NCI-H1092 (cell line): ENCODE results near the gene KY.
A peak's percentile ranks its signal among the peaks of the same experiment; 100 is the strongest.

Experiments
- DNase-seq: peaks from one replicate; lab custom pipeline; 2025; lab: John Stamatoyannopoulos, UW

KY gene, protein sequence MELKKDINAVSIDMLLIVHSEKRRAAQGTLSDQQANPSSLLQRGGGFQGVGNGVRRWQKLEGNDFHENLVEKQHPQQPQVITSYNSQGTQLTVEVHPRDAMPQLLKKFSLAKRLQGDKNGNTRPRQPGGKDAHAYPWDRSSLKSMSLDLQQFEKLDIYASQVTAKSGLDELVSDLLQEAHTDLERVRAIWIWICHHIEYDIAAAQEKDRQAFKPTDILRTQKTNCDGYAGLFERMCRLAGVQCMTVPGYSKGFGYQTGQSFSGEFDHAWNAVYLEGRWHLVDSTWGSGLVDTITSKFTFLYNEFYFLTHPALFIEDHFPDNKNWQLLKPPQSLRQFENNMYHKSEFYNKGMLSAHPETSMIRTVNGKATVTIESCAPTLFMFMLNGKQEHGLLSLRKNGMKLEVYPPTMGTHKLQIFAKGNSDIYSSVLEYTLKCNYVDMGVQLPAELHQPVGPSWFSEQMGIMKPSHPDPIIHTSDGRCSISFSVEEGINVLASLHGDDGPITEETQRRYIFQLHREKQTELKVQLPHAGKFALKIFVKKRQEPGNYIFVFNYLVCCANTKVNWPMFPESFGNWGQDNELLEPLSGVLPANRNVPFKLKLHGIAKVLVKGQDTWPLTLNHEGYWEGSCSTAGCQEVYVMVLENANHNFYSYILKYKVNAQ

DNA sequence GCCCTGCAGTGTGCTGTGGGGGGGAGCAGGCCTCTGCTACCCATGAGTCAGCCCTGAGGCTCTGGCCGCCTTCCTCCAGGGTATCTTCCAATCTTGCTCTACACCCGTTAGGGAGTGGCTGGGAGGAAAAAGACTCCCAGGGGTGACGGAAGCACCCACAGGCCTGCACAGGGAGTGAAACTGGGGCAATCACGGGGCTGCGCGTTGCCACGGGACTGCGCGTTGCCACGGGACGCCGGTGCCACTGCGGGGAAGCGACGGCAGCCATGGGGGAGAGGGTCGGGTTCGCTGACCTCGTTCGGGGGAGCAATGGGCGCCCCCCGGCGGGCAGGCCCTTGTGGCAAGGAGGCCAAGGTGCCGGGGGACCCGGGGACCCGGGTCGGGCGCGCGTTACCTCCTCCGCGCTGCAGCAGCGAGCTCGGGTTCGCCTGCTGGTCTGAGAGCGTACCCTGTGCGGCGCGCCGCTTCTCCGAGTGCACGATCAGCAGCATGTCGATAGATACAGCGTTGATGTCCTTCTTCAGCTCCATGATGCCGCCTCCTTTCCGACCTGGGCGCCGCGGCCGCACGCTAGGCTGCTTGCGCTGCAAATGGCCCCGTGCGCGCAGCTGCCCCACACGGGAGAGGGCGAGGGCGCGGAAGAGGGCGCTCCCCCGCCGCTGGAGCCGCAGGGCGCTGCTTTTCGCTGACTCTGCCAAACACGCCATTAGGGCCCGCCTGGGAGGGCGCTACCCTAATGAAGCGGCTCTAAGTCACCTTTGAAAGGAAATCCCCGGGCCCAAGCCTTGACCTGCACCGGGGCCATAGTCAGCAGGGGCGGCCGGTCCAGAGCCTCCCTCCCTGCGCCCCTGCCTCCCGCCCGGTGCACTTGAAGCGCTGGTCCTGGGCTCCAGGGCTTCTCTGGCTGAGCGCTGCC lies at the start of gene KY:
KY (minus strand) TSS at position 592 of the 916 bp plus-strand sequence; CDS start at position 530, 62 bp downstream.
- peak; percentile 35 for DNase-seq

DNA sequence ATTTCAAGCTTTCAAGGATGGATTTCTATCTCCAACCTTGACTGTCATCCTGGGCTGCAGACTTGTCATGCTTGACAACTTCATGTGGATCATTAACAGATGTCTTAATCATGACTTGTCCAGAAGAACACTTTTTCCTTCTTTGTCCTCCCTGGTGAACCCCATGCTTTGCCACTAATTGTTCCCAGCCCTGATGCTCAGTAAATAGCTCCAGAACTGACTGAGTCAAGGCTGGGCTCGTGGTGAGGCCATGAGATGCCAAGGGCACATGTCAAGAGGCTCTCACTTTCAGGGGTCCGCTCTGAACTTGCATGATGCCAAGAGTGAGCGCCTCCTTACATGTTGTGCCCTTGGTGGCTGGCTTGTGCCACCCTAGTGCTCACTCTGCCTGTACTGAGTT lies 48.9 kb upstream of the KY start:
- DNase-seq = no peak

DNA sequence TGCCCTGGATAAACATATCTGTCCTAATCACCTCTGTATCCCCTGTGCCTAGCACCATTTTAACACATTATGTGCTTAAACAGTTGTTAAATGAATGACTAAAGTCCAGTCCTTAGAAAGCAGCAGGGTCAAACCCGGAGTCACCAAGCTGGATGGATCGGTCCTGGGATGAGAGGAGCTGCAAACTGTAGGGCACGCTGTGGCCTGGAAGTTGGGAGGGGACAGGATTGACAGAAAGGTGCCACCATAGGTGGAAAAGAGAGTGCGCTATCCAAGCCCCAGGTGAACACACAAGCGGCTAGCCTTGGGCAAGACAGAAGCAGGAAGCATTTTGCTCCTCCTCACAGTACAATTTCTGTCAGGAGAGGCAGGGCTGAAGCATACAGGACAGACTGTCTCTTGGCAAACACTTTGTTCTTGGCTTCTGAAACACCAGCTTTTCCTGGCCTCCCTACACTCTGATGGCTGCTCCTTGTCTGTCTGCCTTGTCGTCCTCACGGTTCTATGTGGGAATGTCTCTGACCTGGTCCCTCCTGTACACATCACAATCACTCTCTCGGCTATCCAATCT lies 48.4 kb upstream of the KY start:
- no peak for DNase-seq

DNA sequence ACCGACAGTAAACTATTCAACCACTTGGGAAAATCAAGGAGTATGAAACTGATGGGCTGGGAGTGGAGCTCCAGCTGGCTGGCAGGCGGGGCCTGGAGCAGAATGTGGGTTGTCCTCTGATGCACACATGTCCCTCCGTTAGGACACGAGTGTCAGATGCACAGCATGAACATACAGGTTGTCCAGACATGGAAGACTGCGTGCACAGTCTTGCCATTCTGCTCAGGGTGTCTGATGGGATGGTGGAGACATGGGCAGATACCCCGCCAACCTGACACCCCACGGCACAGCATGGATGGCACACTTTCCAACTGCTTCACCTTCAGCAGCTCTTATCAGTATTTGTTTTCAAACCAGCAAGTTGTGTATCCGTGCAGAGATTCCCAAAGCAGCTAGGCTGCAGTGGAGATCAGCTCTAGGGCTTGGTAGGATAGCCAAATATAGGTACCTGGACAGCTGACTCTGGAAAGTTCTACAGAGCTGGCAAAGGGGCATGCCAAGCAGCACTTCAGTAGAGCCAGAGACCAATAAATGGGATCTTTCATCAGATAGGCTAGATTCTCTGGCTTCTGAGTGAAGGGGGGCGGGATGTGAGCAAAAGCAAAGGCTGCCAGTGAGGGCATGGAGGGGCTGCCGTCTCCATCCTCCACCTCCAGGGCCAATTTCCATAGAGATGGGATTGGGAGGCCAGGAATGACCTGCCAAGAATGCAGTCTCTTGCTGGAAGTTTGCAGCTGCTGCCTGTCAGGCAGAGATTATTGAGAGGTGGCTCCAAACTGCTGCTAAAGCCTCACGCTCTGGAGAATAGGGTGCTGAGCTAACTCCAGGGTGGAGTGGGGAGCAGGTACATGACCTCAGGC lies 47.2 kb upstream of the KY start:
- DNase-seq = no peak

DNA sequence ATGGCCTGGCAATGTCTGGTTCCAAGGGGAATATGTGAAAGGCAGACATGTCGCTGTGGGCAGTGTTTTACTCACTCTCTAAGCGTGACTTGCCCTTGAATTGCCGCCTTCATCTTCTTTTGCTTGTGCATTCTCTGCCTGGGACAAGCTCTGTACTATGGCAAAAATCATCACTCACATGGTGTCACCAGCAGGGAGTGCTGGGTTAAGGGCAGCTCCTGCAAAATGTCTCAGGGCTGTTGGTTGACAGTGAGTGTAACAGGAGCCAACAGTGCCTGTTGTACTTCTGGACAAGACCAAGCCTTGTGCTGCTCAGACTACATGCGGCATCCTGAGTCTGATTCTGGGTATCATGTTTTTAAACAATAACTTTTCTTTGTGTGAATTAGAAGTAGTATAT lies 45.3 kb upstream of the KY start:
- no peak for DNase-seq

DNA sequence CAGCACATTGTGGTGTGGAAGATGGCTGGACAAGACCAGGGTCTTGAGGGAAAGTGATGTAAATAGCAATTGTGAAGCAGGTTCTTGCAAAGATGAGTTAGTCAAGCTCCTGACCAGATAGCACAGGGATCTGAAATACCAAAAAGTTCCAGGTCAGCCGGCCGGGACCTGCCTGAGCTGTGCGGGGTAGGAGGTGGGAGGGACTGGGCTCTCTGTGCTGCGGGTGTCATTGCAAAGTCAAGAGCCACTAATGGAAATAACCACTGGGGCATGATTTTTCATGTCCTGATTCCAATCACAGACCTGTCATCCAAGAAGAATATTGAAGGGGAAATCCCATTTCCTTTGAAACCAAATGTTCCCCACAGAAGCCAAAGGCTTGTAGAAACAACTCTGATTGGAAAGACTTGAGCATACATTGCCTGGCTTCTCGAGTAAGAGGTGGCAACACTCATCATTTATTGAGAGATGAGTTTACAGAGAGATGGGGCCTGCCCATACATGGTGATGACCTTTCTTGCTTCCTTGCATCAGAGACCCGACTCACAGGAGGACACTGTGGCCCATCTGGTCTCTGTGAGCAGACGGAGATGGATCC lies 44.2 kb upstream of the KY start:
- DNase-seq = no peak

DNA sequence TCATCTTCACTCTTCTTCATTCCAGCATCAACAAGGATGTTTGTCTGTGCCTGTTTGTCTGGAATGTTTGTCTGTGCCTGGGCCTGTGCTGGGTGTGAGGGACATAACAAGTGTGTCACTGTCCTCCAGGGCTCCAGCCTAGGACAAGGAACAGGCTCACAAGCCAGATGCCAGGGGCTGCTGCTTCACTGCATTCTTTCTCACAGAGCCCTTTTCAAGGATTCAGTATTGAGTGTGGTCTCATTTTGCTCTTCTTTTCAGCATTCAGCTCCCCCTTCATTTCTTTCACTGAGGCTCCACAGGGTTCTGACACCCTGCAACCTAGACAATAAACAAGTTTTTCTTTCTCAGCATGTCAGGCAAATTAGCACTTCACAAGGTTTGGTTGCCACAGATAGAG lies 43.6 kb upstream of the KY start:
- no peak for DNase-seq

DNA sequence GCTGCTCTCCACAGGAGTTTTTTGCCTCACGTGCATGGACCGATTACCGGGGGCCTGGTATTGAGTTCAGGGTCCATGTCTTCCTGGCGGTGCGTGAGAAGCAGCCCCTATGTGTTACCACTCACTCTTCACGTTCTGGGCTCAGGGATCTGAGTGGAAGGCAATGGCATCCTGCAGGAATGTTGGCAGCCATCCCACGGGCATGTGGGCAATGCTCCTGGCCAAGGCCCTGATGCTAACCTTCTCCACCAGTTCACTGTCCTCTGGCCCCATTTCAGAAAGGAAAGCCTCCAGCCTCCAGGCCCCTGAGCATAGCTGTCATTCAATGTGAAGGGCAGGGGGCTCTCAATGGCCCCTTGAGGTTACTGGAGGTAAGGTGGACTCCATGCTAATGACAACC lies 43.0 kb upstream of the KY start:
- no peak for DNase-seq

DNA sequence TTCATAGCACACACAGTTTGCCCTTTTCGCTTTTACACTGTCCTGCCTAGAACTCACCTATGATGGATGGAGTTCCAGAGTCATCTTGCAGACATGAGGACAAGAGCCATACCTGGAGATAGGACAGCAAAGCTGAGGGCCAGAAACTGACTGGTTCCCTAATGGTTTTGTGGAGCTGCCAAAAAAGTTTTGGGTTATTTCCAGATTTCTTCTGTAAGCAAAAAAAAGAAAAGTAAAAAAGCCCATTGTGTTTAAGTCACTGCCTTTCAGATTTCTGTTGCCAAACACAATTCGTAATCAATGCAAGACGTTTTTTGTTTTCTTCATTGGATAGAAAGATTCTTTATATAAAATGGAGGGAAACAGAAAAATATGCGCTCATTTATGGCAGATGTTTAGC lies 42.4 kb upstream of the KY start:
- DNase-seq = no peak

DNA sequence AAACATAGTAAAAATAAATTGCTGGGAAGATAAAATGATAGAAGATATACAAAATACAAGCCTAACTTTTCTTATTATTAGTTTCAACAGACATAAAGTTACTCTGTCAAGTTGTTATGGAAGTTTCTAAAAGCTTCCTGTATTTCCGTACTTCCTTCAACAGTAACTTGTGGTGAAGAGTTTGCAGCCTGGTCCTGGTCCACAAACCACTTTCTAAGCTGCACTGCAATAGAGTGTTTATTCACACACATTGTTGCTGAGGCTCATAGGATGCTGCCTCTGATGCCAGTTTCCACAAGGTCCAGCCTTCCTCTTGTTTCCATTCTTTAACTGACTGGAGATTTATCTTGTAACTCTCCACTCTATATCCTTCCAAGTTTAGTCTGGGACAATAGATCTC lies 39.4 kb upstream of the KY start:
- no peak for DNase-seq

DNA sequence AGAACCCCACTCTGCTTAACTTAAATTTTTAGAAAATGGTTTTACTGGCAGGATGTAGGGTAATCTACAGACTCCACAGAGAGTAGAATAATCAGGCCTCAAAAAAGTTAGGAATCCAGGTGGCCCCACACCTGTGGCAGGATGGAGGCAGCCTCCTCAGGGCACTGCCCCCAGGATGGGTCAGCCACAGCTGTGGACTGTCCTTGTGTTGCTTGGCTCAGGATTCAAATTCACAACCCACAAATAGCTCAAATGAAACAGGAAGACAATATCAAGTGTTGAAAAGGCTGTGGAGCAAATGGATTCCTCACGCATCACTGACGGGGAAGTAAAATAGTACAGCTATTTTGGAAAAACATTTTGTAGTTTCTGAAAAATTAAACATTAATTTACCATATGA lies 36.8 kb upstream of the KY start:
- no peak for DNase-seq

DNA sequence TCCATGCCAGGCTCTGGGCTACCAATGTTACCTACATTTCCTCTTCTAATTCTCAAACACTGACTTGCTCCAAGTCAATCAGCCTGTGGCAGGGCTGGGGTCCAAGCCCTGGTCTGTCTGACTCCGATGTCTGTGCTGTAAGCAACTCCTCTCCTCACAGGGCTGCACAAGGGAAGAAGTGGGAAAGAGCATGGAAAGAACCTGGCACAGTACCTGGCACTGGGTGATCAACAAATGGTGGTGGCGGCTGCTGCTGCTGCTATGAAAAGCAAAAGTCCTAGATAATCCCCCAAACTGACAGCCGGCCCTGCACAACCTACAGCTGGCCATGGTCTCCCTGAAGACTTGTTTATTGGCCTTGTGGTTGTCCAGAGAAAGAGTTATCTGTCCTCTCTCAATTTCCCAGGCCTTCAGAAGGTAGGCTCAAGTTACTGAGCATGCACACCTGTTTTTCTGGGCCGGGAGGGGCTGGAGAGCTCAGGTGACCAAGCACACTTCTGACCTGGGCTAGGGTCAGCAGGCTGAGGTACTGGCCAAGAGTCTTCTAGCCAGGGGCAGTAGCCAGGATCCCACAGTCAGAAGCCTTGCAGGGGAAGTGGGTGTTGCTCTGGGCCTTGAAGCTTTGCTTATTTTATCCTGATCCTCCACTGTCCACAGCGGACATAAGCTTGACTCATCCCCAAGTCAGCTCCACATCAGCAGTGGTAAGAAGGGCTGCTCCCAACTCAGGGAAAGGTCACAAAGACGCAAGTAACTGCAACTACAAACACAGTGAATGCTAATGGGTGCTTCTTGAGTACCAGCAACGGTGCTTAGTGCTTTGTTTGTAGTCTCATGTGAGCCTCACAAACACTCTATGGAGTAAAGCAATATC lies 35.3 kb upstream of the KY start:
- no peak for DNase-seq

DNA sequence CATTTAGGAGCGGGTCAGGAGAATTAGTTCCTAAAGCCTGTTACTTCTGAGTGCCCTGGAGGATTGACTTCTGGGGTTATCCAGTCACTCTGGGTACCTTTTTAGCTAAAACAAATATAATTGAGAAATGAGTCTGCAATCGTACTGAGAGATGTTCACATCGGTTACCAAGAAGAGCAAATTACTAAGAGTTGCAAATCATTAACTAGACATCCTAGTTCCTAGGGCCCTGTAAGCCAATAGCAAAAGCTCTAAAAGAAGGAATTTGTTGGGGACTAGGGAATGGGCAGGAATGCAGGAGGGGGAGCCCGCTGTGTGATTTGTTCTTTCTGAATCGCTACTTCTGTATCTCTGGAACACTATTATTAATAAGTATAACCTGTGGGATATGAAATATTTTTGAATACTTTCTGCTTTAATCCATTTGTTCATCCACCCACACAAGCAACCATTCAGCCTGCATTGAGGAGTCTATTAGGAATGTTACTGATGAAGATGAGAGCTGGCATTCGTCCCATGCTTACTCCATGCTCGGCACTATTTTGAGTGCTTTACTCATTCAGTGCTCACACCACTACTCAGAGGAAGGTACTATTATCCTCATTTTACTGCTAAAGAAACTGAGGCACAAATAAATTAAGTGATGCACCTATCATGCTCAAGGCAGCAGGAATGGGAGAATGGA lies 31.5 kb upstream of the KY start:
- no peak for DNase-seq

DNA sequence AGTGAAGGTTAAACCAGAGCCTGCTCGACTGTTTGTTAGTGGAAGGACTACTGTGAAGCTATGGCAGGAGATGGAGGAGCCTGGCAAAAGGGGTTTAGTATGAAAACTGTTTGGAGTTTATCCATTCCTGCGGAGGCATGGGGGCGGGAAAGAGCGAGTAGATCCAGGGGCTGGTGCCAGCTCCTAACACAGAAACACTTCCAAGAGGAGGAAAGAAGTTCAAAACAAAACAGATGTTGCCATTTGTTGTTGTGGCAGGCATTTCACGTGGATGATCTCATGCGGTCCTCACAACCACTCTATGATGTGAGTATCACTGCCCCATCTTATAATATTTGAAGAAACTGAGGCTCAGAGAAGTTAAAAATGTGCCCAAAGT lies 30.7 kb upstream of the KY start:
- no peak for DNase-seq

DNA sequence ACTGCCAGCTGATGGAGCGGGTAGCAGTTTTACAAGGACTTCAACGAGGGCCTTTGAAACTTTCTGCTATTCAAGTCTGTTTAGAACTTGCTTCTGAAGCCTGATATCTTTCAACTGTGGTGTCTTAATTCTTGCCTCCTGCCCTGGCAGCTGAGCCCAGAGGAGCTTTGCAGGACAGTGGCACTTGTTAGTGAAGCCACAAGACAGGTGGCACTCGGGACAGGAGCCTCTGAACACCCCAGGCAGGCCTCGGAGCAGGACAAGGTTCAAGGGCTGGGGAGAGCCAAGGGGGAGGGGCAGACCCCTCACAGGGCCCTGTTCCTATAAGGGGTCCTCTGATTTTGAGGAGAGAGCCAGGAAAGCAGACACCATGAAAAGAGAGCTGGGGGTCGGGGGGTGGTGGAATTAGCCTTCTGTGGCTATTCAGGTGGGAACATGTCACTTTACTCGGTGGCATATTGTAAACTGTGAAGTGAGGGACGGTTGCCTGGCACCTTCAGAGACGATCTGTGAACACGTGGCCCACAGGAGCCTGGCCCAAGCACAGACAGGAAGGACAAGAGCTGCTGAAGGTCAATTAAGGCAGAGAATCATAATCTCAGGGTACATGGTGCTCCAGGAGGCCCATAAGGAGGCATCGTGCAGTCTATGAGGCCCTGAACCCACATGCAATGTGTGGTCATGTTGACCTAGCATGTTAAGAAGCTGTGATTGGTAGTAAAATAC lies 30.1 kb upstream of the KY start:
- no peak for DNase-seq

DNA sequence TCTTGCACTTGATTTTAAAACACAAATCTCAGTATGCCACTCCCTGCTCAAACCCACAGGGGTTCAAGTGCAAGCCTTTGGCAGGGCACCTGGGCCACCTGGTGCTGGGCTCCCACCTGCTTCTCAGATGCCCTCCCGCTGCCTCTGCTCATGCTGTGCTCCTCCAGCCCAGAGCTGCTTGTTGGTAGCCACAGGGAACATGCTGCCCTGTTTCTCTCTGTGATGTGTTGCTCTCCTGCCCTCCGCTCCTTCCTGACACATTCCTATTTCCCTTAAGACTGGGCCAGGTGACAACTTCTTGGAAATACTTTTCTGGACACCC lies 27.1 kb upstream of the KY start:
- DNase-seq = no peak

DNA sequence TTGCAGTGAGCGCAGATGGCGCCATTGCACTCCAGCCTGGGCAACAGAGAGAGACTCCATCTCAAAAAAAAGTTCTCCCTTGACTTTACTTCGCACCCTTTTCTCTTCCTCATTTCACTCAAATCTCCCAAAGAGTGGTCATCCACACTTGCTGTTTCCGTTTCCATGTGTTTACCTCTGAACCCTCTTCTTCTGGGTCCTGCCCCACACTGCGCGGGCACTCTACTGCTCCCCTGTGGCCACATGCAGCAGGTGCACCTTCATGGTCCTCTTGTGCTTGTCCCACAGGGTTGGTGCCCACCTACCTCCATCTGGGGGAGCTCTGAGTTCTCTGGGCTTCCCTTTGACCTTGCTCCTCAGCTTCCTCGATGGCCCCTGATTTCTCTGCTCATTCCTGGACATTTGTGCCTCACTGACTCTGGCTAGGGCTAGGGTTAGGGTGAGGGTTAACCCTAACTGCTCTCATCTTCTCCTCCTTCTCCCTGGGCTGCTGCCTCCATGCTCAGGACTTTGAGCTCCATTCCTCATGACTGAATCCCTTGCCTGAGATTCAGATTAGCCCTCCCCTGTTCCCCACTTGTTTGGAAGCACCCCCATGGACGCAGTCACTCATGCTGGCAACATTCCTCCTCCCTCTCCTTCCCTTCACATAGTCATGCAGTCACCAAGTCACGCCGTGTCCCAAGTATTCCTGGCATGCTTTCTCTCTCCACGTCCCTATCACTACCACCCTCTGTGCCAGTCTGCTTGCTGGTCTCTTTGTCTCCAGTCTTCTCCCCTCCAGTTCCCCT lies 26.6 kb upstream of the KY start:
- DNase-seq = no peak

DNA sequence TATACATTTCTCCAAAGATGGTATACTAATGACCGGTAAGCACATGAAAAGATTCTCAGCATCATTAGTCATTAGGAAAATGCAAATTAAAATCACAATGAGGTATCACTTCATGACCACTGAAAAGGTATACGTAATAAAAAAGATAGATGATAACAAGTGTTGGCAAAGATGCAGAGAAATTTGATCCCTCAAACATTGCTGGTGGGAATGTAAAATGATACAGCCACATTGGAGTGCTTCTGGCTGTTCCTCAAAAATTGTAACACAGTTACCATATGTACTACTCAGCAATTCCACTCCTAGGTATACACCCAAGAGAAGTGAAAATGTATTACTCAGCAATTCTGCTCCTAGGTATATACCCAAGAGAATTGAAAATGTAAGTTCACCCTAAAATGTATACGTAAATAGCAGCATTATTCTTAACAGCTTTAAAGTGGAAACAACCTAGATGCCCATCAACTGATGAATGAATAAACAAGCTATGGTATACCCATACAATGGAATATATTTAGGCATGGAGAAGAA lies 25.0 kb upstream of the KY start:
- DNase-seq = no peak
